SW 1271 (cell line): ENCODE measurements around the gene ATXN3.
"Not testable (repeated sequence)": the region's sequence is repeated elsewhere in the genome, so short reads cannot be mapped to it uniquely, and the experiment has no call there.

Experiments
- DNase-seq, 2 experiments: peaks; one replicate each; lab custom pipeline; 2025; lab: John Stamatoyannopoulos, UW

Gene ATXN3

GRCh38 chr14:92058006-92058917 is 48.1 kb downstream of the ATXN3 start:
- no peak for DNase-seq

DNA sequence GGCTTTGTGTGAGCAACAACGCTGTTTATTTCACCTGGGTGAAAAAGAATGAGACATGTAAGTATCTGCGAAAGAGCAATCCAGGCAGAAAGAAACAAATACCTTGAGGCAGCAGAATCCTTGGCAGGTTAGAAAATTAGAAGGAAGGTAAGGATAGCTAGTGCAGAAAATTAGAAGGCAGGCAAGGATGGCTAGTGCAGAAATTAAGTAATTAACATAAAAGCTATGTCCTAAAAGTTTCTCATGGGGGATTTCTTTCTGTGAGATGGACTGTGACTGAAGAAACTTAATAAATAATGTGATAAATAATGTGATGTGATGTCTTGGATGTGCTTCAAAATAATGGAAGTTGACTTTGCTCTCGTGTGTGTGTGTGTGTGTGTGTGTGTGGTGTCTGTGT is 56.6 kb downstream of the ATXN3 start:
- DNase-seq, result no peak

- not testable (repeated sequence) for DNase-seq
Observed at GRCh38 chr14:92049221-92049620, 57.2 kb downstream of the ATXN3 start.

DNA sequence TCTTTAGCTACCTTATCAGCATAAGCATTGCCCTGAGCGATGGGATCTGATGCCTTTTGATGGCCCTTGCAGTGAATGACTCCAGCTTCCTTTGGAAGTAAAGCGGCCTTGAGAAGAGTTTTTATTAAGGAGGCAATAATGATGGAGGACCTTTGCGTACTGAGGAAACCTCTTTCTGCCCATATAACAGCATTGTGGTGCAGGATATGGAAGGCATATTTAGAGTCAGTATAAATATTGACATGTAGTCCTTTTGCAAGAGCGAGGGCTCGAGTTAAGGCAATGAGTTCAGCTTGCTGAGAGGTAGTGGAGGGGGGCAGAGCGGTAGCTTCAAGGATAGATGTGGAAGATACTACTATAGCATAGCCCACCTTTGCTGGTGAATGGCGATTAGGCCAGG is 60.5 kb downstream of the ATXN3 start:
- DNase-seq, result not testable (repeated sequence)

GRCh38 chr14:92041766-92042165 is 64.6 kb downstream of the ATXN3 start:
- not testable (repeated sequence) for DNase-seq

DNA sequence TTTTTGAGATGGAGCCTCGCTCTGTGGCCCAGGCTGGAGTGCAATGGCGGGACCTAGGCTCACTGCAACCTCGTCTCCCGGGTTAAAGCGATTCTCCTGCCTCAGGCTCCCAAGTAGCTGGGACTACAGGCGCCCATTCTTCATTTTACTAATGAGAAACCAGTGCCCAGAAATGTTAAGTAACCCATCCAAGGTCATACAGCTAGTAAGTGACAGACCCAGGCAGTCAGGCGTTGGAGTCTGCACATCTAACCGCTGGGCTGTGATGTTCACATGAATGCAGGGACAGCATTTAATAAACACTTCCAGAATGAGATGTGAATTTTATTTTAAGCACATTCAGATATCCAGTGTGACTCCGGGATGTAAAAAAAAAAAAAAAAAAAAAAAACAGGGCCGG is 65.2 kb downstream of the ATXN3 start:
- no peak for DNase-seq

GRCh38 chr14:92040431-92041051 is 65.8 kb downstream of the ATXN3 start:
- DNase-seq, result peak in 1 of 2 experiments; percentile 35

DNA sequence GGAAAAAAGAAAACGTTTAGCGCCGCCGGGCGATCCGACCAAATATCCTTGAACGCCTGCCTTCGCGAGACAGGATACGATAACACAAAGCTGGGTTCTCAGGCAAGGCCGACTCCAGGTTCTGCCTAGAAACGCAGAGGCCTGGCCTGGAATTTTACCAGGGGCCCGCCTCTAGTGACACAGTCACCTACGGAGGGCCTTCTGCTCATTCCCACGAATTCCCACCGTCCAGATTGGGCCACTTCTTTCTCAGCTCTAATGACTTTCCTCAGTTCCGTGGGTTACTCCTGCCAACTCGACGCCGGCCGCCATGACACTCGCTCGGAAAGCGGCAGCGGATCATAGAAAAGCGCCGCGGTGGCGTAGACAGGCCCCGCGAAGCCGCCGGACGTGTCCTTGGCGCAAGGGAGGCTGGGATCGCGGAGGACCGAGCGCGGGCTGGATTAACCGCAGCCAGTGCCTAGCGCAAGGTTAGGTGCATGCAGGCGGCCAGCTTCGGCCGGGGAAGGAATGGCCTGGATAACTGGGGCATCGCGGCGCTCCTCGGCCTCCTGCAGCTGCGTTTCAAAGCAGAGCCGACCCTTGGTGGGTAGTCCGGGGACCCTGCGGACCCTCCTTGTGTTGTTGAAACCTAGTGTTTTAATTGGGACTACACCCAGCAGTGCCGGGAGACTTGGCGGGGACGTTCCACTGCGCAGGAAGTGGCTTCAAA is 66.5 kb downstream of the ATXN3 start, which contains the start of gene TRIP11:
TRIP11 (minus strand) TSS at position 341 of the 712 bp plus-strand sequence. CDS start 374 bp downstream, outside the sequence.
- peak; percentile 79 to 88 for DNase-seq

DNA sequence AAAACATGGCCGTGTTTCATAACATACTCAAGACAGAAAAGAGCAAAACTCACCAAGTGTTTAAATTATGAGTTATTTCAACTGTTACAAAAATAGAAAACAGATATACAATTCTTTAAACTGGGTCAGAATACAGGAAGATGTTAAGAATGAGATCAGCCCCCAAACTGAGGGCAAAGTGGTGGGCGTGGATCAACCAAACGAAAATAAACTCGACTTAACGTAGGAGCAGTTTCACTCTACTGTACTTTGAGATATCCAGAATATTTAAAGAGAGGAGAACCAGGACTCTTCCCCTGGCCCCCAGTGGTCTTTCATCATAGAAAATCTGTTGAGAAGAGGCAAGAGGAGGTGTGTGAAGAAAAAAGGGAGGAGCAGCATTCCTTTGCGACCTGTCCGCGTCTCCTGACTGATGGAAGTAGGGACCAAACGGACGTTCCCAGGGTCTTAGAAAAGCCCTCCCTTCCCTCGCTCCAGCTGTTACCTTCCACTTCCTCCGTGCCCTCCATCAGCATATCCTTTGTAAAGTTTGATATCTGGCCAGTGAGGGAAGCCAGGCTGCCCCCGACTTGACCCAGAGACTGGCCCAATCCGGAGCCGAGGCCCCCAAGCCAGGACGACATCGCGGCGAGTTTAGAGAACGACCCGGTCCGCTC is 67.2 kb downstream of the ATXN3 start:
- DNase-seq, result peak; percentile 67 to 81

GRCh38 chr14:92037989-92038388 is 68.4 kb downstream of the ATXN3 start:
- DNase-seq, result no peak

- DNase-seq, result no peak
Observed at GRCh38 chr14:92035890-92036289, 70.5 kb downstream of the ATXN3 start.

- DNase-seq, result no peak
Observed at GRCh38 chr14:92033906-92034687, 72.3 kb downstream of the ATXN3 start.

GRCh38 chr14:92033433-92033832 is 72.9 kb downstream of the ATXN3 start:
- no peak for DNase-seq

- no peak for DNase-seq
Observed at GRCh38 chr14:92026548-92027190, 79.7 kb downstream of the ATXN3 start.

DNA sequence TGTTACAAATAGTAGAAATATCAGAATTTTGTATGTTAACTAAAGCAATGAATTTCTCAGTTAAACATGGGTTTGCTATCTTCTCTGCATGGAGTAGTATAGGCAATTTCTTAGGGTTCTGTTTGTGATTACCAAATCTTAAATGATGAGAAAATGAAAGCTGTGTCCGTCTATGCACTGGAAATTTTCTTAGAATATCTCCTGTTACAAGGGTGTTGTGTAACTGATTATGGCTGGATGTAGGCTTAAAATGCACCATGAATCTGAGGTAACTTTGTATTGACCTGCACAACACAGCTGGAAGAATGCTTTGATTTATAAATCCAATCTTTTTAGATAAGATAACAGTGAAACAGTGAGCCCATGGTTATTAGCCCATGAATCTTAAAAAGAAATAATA is 84.3 kb downstream of the ATXN3 start:
- DNase-seq, result no peak

DNA sequence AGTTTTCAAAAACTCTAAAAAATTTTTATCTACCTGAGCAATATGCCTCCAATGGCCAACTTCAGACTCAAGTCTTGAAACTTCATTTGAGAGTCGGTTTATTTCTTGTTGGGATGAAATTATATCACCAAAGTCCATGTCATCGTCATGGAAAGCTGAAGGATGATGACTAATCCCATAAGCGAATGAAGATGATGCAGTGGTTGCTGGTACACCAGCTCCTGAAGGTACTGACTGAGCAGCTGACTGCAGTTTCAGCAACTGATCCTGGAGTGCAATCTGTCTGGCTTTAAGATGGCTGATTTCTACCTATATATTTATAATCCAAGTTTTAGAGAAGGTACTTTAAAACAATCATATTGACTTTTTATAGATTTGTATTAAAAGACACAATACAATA is 84.9 kb downstream of the ATXN3 start:
- DNase-seq, result no peak

DNA sequence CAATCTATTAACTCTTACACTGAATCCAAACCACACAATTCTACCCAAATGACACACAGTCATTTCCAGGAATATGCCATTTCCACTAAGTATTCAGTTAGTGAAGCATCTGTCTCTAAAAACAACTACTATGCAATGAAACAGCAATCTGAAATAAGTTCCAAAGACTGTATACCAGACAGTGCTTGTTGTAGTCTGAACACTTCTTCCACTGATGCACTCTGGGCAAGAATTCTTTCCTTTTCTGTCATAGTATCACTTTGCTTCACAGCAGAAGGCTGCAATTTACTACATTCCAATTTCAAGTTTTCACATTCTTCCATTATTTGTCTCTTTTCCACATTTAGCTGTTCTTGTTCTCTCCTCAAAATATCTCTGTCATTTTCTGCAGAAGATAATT is 92.3 kb downstream of the ATXN3 start:
- no peak for DNase-seq

- DNase-seq, result no peak
Observed at GRCh38 chr14:92012121-92012748, 94.1 kb downstream of the ATXN3 start.

- DNase-seq, result no peak
Observed at GRCh38 chr14:92010644-92011043, 95.7 kb downstream of the ATXN3 start.

DNA sequence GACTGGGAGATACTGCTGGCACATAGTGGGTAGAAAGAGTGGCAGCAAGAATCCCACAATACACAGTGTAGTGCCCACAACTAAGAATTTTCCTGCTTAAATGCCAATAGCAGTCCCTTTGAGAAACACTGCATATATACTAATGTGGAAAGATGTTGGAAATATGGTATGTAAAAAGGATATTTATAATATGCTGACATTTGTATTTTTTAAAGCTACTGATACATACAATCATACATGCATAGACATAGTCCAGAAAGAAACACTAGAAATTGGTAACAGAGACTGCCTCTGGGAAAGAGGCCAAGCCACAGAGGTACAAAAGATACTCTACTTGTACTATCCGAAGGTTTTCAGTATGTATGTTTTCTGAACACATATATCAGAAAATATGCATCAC is 96.8 kb downstream of the ATXN3 start:
- no peak for DNase-seq
